NCI-H2227 treated with DMSO at 0.1 percent for 48 hours (cell line): Measurements from ENCODE around the gene GMDS.

ENCODE experiments used
- DNase-seq: peaks from one replicate; lab custom pipeline; 2025; lab: John Stamatoyannopoulos, UW

GMDS gene

DNA sequence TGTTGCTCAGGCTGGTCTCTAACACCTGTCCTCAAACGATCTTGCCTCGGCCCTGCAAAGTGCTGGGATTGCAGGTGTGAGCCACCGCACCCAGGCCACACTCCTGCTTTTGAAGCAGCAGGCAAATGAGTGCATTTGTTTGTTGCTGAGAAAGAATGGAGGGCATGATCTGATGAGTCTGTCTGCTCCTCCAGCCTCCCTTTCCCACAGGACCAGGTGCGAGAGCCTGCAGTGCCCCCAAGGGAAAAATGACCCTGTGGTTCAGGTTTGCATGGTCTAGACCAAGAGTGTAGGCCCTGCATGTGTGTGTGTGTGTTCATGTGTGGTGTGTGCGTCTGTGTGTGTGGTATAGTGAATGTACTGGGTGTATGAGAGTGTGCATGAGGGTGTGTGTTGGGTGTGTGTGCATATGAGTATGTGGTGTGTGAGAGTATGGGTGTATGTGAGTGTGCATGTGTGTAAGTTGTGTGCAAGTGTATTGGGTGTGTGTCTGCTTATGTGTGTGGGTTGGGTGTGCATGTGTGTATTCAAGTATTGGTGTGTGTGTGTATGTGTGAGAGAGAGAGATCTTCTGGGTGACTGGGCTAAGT lies 658.4 kb downstream of the GMDS start:
- no peak for DNase-seq

DNA sequence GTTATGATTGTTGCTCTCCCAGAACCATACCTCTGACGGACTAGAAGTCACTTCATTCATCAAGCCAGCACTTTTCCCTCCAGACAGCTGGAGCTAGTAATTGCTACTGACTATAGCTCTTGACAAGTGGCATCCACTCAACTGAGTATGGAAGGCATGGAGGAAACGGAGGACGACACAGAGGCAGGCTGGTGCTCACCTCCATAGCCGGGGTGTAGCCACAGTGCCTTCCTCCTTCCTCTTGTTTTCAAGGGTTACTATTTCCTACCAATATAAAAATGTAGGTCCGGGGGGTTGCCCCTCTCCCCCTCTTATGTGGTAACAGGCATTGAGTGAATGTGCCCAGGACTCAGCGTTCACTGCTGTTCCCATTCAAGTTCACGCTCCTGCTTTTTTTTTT lies 659.1 kb downstream of the GMDS start:
- no peak for DNase-seq

DNA sequence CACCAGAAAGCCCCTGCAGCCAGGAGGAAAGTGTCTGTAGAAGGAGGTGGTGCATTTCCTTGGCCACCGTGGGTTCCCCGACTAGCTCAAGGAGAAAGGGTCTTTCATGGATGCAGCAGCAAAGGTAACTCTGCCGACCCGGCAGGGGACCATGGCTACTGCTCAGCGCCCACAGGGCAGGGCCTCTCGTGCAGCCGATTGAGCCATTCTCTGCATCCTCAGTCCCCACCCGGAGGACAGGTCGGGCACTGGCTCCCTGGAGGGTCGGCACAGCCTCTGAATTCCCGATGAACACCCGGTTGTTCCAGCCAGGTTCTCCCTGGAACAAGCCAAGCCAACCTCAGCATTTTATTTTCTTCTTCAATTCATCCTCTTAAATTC lies 659.7 kb downstream of the GMDS start:
- no peak for DNase-seq

DNA sequence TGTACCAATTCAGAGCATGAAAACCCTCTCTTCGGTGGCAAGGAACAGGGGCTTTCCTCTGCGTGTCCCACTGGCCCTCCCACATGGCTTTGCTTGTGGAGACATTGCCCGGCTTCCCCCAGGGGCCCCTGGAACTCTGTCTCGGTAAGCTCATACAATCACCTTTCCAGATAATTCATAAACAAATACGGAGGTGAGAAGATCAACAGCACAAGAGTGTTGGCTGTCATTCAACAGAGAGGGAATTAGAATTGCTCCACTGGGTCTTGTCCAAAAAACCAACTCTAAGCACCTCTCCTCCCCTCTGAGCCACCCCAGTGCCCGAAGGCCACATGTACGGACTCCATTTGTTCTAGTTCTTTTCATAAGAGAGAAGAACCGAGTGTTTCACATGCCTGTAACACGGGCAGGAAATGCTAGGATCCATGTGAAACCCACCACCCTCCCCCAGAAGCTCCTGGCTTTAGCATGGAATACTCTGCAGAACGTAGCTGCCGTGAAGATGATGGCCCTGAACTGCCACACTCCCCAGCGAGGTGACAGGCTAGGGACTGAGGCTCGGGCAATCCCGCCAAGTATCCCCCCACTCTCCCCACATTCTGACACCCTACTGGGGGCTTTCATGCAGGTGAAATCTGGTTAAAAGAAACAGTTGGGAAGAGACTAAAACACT lies 660.3 kb downstream of the GMDS start:
- DNase-seq, result no peak

DNA sequence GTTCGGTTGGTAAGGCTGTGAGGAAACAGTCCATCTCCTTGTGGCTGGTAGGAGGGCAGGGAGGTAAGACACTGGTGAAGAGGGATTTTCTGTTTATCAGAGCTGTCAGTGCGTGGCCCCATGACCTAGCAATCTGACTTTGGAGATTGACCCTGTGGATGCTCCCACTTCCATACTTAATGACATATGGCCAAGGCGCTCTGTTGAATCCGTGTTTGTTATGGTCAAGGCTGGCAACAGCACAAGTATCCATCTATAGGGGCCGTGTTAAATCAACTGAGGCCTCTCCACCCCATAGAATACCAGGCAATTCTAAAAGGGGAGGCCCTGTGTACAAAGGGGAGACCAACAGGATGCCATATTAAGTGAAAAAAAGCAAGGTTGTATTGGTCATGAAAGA lies 661.3 kb downstream of the GMDS start:
- no peak for DNase-seq

DNA sequence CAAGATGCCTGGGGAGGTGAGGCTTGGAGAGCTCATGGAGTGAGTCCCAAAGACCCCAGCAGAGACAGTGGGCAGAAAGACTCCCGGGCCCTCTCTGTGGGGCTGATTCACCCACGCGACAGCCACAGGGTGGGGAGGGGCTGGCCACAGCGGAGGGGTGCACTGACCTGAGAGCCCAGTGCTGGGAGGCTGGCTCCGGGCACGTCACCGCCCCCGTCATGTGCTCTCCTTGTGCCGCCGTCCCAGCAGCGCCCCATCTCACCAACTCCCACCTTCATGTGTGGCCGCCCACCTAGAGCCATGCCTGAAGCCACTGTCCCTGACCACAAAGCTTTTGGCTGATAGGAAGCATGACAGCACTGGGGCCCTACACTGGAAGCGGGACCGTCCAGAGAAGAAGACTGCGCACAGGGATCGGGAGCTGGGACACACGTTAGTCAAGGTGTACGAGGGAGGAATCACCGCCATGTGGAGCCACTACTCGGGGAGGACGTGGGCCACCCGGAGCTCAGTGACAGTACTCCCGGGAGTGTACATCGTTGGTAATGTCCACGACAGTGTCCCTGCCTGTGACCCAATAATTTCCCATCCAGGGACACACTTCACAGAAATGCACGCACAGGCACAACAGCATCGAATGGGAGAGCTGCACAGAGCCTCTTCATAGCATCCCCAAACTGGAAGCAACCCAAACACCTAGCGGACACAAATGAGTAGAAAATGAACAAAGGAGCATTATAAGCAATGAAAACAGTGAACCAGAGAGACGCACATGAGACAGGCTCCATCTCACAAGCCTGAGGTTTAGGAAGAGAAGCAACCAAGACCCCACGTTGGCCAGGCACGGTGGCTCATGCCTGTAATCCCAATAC lies 664.0 kb downstream of the GMDS start:
- DNase-seq, result no peak

DNA sequence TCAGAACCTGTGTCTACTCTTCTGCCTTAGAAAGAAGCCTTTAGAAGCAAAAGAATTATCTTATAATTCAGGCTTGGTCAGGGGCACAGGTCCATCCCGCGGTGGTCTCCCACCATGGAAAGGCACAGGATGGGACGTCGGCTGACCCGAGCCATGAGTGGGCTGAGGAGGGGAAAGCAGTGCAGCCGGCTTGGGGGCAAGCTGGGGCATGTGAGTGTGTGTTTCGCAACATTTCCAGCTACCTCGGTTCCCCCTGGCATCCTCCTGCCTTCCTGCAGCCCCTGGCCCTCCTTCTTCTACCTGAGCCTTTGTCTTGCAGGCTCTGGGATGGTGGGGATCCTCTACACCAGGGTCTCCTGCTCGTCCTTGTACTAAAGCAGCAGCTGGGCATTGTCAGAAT lies 664.8 kb downstream of the GMDS start:
- DNase-seq, result no peak

DNA sequence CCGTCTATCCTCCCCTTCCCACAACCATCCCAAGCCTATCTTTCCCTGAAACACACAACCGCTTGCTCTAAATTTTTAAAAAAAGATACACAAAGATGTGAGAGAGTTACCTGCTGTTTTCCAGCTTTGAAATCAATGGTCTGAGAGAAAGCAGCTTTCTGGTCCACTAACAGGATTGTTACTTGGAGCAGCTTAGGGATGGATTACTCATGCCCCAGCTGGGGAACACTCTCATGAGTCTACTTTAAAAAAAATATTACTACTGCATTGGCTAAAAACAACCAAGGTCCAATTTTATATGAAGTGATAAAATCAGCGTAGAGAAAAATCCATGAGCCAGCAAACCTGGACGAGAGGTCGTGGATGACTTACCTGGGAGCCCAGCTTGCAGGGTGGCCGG lies 665.3 kb downstream of the GMDS start:
- no peak for DNase-seq

DNA sequence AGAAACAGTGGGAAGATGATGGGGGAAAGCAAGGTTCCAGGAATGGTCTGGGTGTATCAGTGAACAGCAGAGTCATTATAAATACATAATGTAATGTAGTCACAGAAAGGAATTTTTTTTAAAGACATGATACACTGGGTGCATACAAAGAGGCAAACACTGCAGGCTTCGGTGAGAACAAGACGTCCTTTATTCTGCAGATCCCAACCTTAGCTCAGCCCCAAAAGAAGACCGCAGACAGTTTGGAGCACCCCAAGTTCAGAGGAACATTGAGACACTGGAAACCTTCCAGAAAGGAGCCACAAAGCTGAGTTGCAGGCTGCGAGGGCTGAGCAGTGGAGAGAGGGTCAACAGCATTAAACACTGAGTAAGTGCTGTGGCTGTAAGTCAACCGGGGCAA lies 666.3 kb downstream of the GMDS start:
- DNase-seq, result no peak

DNA sequence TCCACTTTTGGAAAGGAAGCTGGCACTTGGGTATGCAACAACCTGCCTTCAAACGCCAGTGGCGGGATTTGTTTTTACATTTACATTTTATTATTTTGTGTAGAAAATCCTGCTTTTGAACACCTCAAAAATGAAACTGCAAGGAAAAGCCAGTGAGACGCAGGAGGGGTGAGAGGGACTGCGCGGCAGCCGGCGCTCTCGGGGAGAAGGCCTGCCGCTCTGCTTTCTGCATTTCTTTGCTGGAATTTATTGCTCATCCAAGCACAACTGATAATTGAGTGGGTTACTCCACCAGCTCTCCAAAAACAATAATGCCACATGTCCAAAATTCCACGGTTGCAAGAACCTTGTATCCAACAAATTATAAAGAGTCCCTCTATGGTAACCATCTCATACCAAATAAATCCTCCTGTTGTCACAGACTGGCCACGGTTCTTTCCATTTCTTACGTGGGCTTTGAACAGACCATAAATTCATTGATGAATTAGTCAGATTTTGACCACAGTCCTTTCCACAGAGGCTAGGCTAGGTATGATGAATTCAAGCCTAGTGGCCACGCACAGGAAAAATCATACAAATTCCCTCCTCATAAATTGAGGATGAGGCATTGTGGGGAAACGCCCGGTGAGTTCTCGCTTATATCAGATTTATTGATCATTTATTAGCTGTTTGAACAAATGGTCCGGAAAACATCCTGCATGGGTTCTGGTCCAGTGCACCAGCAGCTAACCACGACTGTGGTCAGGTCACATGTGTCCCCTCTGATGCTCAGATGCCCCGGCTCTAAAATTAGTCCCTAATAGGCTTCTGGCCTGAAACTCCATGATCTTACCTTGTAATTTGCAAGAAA lies 667.3 kb downstream of the GMDS start:
- no peak for DNase-seq

DNA sequence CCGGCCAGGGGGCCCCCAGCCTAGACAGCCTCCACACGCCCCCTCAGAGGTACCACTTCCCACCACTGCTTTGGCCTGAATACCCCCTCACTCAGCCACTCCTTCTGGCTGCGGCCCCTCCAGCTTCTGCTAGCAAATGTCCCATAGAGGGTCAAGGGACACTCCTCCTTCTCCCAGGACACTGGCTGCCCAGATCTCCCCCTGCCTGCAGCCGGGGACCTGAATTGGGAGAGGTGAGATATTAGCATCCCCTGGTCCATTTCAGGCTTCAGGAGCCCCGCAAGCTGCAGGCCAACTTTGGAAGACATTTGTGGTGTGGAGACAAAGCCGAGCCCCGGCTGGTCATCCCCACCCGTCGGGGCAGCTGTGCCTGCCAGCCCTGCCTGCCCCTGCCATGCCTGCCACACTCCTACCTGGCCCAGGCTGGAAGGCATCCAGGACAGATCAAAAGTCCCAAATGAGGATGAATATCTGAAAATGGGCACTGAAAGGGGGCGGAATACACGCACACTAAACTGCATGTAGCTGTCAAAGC lies 668.2 kb downstream of the GMDS start:
- no peak for DNase-seq

DNA sequence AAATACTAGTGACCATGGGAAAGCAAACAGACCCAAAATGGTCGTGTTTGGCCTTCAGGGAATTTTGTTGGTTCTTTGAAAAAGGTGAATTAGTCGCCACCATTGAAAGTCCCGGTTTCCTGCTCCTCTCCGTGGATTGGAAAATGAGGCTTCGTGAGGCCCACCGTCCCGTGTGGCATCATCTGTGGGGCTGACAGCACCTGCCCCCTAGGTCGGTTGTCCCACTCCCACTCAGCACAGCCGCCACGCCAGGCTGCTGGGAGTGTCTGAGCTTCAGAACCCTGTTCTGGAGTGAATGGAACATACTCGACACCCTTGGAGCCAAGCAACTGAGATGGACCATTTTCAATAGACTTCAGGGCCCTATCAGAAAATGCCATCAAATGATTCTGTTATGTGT lies 668.7 kb downstream of the GMDS start:
- no peak for DNase-seq

DNA sequence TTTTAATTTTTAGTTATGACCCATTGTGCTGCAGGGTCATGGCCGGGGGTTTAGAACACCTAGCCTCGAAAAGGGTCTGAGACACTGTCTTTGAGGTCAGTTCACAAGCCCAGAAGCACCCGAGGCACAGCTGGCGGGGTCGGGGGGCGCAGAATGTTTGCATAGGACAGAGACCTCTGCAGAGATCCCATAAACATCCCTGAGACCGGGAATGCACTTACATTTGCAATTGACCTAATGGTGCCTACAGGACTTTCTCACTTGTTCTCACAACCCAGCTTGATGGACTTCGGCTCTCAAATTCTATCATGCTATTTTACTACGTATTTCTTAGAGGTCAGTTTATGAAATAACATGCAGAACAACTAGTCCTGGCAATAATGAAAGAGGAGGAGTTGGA lies 669.2 kb downstream of the GMDS start:
- no peak for DNase-seq

DNA sequence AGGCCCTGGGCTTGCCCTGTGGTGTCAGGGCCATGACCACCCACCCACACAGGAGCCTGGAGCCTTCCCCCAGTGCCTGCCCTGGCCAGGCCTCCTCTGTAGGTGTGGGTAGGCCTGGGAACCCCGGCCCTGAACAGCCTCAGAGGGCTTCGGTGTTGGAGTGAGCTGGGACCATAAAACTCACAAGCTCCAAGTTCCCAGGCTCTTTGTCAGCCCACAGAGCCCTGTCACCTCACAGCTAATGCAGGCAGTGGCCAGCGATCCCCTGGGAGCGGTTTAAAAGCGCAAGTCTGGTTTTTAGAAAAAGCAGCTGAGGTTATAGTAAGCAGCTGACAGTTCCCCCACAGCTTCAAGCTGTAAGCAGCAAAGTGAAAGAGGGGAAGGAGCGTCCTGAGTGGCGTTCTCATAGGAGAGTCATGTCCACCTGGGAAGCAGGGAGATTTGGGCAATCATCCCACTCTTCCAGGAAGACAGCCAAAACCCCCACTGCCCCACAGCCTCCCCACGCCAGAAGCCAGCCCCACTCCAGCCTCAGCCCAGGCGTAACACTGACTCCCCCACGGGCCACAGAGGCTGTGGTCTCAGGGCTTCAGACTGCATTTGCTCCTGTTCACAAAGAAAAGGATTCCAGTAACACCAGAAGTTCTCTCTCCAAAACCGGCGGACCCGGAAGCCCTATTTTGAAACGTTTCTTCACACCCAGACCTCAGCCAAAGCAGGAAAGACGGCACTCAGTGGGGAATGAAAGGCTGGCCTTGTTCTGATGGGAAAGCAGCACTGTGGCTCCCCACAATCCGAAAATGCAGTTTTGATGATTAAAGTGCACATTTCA lies 670.0 kb downstream of the GMDS start:
- DNase-seq, result no peak

DNA sequence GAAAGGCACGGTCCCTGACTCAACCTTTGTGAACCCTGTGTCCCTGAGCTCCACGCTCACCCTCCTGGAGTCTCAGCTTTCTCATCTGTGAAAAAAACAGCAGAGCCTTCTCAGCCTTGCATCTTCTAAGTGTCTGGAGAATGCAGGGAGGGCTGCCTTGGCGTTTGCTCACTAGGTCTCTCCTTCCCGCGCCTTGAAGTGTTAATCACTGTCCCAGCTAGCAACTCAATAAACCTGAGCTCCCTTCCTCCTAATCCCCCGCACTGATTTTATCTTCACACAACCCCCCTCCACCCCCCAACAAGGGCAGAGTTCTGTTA lies 670.6 kb downstream of the GMDS start:
- no peak for DNase-seq

DNA sequence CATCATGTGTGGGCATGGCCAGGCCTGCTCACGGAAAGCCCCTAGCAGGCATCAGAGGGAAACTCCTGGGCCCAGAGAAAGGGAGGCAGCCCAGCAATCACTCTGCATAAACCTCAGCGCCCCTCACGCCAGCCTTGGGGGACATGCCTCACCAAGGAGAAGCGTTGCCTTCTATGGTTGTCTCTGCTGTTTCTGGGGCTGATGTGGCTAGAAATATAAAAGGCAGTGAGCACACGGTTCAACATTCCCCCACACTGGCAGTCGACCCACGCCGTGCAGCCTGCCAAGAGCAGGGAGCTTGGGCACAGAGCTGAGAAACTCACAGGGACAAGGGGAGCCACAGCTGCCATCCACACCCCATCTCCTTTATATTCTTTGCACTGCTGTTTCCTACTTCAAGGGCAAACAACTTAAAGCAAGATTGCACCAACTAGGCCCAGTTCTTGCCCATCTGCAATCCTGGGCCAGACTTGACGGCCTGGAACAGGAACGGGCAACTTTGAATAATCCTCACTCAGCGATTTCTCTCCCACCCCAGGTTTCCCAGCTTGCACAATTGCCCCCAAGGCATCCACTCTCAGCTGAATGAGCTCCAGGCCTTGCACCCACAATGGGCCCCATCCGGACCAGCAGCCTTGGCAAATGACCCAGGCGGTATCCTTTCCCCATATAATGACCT lies 671.2 kb downstream of the GMDS start:
- no peak for DNase-seq
